ENCODE data around the gene NCDN. TPM values are rescaled to one million over a fixed set of nuclear protein-coding genes. Genes with fewer than 3 reads are reported as not detected.
"Not testable (repeated sequence)": the region's sequence is repeated elsewhere in the genome, so short reads cannot be mapped to it uniquely, and the experiment has no call there.

NCDN gene
- total RNA-seq, 1 donor from 2014 or later = 38.3 TPM

DNA sequence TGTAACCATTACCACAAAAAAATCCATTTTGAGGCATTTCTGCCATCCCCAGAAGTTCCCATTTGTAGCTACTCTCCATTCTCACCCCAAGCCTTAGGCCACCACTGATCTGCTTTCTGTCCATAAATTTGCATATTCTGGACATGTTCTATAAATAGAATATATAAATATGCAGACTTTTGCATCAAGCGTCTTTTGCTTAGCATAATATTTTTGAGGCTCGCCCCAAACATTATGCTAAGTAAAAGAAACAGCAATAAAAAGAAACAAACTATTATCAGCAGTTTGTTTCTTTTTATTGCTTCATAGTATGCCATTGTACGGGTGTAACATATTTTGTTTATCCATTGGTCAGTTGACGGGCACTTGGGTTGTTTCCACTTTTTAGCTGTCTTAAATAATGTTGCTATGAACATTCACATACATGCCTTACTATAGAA is 23.4 kb downstream of the NCDN start:
- Mint-ChIP-seq H3K27ac (ENCODE audit: unreplicated experiment) (no peak overlapping the region), H3K27me3 (ENCODE audit: unreplicated experiment) (peaks cover 5% of the 10 kb centered on the region), H3K4me1 (ENCODE audit: unreplicated experiment) (peaks cover 3% of the 10 kb centered on the region), H3K4me3 (ENCODE audit: unreplicated experiment) (no peak overlapping the region), H3K9me3 (ENCODE audit: unreplicated experiment) (no peaks in the 10 kb centered on the region), H3K36me3 (ENCODE audit: unreplicated experiment) (no peaks in the 10 kb centered on the region)
- TF ChIP-seq, protein P1, sequence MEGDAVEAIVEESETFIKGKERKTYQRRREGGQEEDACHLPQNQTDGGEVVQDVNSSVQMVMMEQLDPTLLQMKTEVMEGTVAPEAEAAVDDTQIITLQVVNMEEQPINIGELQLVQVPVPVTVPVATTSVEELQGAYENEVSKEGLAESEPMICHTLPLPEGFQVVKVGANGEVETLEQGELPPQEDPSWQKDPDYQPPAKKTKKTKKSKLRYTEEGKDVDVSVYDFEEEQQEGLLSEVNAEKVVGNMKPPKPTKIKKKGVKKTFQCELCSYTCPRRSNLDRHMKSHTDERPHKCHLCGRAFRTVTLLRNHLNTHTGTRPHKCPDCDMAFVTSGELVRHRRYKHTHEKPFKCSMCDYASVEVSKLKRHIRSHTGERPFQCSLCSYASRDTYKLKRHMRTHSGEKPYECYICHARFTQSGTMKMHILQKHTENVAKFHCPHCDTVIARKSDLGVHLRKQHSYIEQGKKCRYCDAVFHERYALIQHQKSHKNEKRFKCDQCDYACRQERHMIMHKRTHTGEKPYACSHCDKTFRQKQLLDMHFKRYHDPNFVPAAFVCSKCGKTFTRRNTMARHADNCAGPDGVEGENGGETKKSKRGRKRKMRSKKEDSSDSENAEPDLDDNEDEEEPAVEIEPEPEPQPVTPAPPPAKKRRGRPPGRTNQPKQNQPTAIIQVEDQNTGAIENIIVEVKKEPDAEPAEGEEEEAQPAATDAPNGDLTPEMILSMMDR (IDR thresholded peaks at IDR 0.05) = no peak
- no peak for DNase-seq (ENCODE audit: extremely low spot score, unreplicated experiment)

DNA sequence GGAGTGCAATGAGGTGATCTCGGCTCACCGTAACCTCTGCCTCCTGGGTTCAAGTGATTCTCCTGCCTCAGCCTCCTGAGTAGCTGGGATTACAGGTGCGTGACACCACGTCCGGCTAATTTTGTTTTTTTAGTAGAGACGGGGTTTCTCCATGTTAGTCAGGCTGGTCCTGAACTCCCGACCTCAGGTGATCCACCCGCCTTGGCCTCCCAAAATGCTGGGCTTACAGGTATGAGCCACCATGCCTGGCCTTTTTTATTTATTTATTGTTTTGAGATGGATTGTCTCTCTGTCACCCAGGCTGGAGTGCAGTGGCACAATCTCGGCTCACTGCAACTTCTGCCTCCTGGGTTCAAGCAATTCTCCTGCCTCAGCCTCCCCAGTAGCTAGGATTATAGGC is 24.0 kb downstream of the NCDN start:
- DNase-seq (ENCODE audit: extremely low spot score, unreplicated experiment); H3K4me3 Mint-ChIP-seq (ENCODE audit: unreplicated experiment); H3K4me1 Mint-ChIP-seq (ENCODE audit: unreplicated experiment); H3K9me3 Mint-ChIP-seq (ENCODE audit: unreplicated experiment); H3K27ac Mint-ChIP-seq (ENCODE audit: unreplicated experiment); H3K27me3 Mint-ChIP-seq (ENCODE audit: unreplicated experiment); H3K36me3 Mint-ChIP-seq (ENCODE audit: unreplicated experiment): not testable (repeated sequence)

DNA sequence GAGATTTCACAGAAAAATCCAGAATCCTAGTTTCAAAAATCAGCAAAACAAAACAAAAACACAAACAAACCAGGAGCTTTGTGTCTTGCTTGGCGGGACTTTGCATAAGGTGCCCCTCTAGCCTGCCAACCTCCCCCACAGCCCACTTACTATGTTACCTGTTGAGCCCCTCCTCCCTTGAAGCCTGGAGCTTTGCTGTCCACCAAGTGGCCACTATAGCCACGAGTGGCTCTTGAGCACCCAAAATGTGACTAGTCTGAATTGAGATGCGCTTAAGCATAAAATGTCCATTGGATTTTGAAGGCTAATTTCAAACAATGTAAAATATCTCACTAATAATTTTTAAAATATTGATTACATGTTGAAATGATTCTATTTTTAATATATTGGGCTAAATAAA is 27.7 kb downstream of the NCDN start:
- Mint-ChIP-seq H3K9me3 (ENCODE audit: unreplicated experiment) (no peaks in the 10 kb centered on the region), H3K27me3 (ENCODE audit: unreplicated experiment) (no peaks in the 10 kb centered on the region), H3K36me3 (ENCODE audit: unreplicated experiment) (no peaks in the 10 kb centered on the region), H3K4me1 (ENCODE audit: unreplicated experiment) (no peaks in the 10 kb centered on the region), H3K27ac (ENCODE audit: unreplicated experiment) (no peak overlapping the region), H3K4me3 (ENCODE audit: unreplicated experiment) (no peak overlapping the region)
- TF ChIP-seq, protein P1 (IDR thresholded peaks at IDR 0.05) = no peak
- DNase-seq (ENCODE audit: extremely low spot score, unreplicated experiment) = no peak

DNA sequence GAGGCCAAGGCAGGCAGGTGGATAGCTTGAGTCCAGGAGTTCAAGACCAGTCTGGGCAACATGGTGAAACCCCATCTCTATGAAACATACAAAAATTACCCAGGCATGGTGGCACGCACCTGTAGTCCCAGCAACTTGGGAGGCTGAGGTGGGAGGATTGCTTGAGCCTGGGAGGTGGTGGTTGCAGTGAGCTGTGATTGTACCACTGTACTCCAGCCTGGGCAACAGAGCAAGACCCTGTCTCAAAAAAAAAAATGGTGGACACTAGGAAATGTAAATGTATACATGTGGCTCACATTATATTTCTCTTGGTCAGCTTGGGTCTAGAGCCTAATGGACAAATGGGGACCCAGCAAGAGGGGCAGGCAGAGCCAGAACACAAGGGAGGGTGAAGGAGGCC is 28.2 kb downstream of the NCDN start:
- not testable (repeated sequence) for H3K4me3 Mint-ChIP-seq (ENCODE audit: unreplicated experiment); H3K9me3 Mint-ChIP-seq (ENCODE audit: unreplicated experiment); H3K36me3 Mint-ChIP-seq (ENCODE audit: unreplicated experiment); DNase-seq (ENCODE audit: extremely low spot score, unreplicated experiment); H3K27me3 Mint-ChIP-seq (ENCODE audit: unreplicated experiment); H3K4me1 Mint-ChIP-seq (ENCODE audit: unreplicated experiment); H3K27ac Mint-ChIP-seq (ENCODE audit: unreplicated experiment)

DNA sequence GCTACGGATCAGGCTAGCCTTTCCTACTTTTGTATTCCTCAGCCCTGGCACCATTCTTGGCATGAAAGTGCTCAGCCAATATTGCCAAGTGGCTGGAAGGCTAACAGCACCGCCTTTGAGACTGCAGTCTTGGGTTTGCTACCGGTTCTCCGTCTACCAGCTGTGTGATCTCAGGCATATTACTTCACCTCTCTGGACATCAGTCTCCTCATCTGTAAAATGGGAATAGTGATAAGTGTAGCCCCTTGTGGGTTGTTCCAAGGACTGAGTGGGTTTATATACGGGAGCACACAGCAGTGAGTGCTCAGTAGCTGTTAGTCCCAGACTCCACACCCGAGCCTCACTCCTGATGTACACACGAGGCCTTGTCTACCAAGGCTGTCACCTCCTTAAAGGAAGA is 29.2 kb downstream of the NCDN start:
- no peaks in the 10 kb centered on the region for H3K27me3 Mint-ChIP-seq (ENCODE audit: unreplicated experiment)
- no peak for DNase-seq (ENCODE audit: extremely low spot score, unreplicated experiment)

DNA sequence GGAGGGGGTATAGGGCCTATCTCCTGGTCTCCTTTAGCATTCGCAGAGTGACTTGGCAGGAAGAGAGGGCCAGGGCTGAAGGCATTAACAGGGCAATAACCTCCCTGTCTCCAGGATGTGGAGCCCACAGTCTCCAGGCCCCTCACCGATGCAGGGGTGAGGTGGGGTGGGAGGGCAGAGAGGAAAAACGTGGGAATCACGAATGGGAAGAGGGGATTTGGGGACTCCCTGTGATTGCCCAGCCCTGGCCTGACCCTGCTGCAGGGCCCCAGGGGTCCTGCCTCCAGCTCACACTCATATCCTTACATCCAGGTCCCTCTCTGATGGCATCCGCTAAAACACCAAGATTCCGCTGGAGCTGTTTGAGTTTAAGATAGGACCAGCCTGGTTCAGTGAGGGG is 30.1 kb downstream of the NCDN start:
- Mint-ChIP-seq H3K4me1 (ENCODE audit: unreplicated experiment) (no peaks in the 10 kb centered on the region), H3K27ac (ENCODE audit: unreplicated experiment) (no peak overlapping the region), H3K4me3 (ENCODE audit: unreplicated experiment) (no peak overlapping the region), H3K27me3 (ENCODE audit: unreplicated experiment) (no peaks in the 10 kb centered on the region), H3K36me3 (ENCODE audit: unreplicated experiment) (no peaks in the 10 kb centered on the region), H3K9me3 (ENCODE audit: unreplicated experiment) (no peaks in the 10 kb centered on the region)
- TF ChIP-seq, protein P1 (IDR thresholded peaks at IDR 0.05) = no peak
- DNase-seq (ENCODE audit: extremely low spot score, unreplicated experiment) = no peak

More for the DNA sequence above, 29.2 kb downstream of the NCDN start:
- TF ChIP-seq, protein P1 (IDR thresholded peaks at IDR 0.05) = no peak
- H3K9me3 Mint-ChIP-seq (ENCODE audit: unreplicated experiment) = no peaks in the 10 kb centered on the region
- H3K27ac Mint-ChIP-seq (ENCODE audit: unreplicated experiment) = no peak overlapping the region
- H3K36me3 Mint-ChIP-seq (ENCODE audit: unreplicated experiment) = no peaks in the 10 kb centered on the region
- H3K4me1 Mint-ChIP-seq (ENCODE audit: unreplicated experiment) = no peaks in the 10 kb centered on the region
- no peak overlapping the region for H3K4me3 Mint-ChIP-seq (ENCODE audit: unreplicated experiment)

All from osteocyte (in vitro differentiated cells).